DMS 273 treated with DMSO at 0.1 percent for 48 hours (cell line): Measurements from ENCODE around the gene MAPK8IP1.

Experiments used
- DNase-seq: peaks from one replicate; lab custom pipeline; 2025; lab: John Stamatoyannopoulos, UW

MAPK8IP1 gene

GRCh38 chr11:45945397-45945999 is 60.0 kb downstream of the MAPK8IP1 start:
- DNase-seq: no peak

DNA sequence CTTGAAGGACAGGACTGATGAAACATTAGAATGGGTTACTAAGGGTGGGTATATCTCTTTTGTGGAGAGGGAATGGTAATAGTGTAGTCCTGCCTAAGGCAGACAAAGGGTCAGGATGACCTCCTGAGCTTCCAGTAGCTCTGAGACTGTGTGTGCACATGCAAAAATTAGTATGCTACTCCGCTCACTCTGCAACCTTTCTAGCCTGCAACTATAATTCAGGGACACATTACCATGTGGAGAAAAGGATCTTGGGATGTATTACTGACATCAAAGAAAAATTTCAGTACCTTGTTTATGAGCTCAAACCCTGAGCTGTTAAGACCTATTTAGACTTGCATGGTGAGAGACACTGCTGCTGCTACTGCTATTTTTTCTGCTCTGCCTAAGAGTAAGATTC is 62.4 kb downstream of the MAPK8IP1 start:
- DNase-seq: no peak

DNA sequence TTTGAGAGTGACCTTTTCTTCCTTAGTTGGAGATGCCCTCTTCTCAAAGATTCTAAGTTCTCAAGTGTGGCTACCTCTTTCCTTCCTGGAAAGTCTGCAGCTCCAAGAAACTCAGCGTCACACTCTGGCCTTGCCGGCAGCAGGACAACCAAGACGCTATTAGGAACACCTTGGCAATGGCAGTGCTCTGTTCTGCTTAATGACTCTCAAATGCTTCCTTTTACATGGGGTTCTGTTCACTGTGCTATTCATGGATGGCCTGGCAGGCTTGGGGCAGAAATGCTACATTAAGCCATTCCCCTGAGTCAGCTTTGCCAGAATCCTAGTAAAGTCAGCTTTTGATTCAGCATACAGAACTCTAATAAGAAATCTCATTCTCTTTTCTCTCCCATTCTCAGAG is 62.9 kb downstream of the MAPK8IP1 start:
- no peak for DNase-seq

DNA sequence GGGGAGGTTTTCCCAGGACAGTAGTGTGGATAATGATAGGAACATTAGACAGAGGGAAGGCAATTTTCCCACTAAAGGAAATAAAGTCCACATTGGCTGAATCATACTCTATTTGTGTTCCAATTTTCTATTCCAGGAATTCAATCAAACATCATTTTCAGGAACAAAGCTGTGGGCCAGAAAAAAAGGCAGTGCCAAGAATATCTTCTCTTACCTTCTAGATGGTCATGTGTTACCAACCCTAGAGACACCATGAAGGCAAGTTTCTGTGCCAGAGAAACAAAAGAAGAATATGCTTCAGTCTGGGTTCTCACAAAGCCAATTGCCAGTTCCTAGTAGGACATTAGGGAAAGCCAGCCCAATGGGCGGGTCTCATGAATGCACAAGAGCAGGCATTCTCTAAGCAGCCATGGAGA is 64.5 kb downstream of the MAPK8IP1 start:
- no peak for DNase-seq
